ENCODE results near the gene HS6ST1. TPM values are rescaled to one million over a fixed set of nuclear protein-coding genes. Genes with fewer than 3 reads are reported as not detected.
A peak's percentile ranks its signal among the peaks of the same experiment; 100 is the strongest.

HS6ST1 gene
- polyA plus RNA-seq, 1 donor: 25.5 TPM

GRCh38 chr2:128348701-128349100 lies 30.0 kb upstream of the HS6ST1 start:
- DNase-seq (ENCODE audit: low read depth): no peak

- DNase-seq (ENCODE audit: low read depth): peak; percentile 35
These were observed 29.3 kb upstream of the HS6ST1 start for GRCh38 chr2:128347701-128348539.

GRCh38 chr2:128347171-128347558 lies 28.5 kb upstream of the HS6ST1 start:
- no peak for DNase-seq (ENCODE audit: low read depth)

- no peak for DNase-seq (ENCODE audit: low read depth)
These were observed 27.9 kb upstream of the HS6ST1 start for GRCh38 chr2:128346291-128347170.

- no peak for DNase-seq (ENCODE audit: low read depth)
These were observed 26.9 kb upstream of the HS6ST1 start for GRCh38 chr2:128345436-128346165.

GRCh38 chr2:128344101-128344500 lies 25.4 kb upstream of the HS6ST1 start:
- no peak for DNase-seq (ENCODE audit: low read depth)

GRCh38 chr2:128343459-128343858 lies 24.8 kb upstream of the HS6ST1 start:
- DNase-seq (ENCODE audit: low read depth): no peak

- no peak for DNase-seq (ENCODE audit: low read depth)
These were observed 23.9 kb upstream of the HS6ST1 start for GRCh38 chr2:128342550-128342949.

GRCh38 chr2:128341621-128342020 lies 23.0 kb upstream of the HS6ST1 start:
- DNase-seq (ENCODE audit: low read depth): no peak

GRCh38 chr2:128332091-128332634 lies 13.5 kb upstream of the HS6ST1 start:
- DNase-seq (ENCODE audit: low read depth): no peak

GRCh38 chr2:128330583-128330982 lies 11.9 kb upstream of the HS6ST1 start:
- DNase-seq (ENCODE audit: low read depth): no peak

- DNase-seq (ENCODE audit: low read depth): no peak
These were observed 10.9 kb upstream of the HS6ST1 start for GRCh38 chr2:128329607-128330006.

- DNase-seq (ENCODE audit: low read depth): no peak
These were observed 8.7 kb upstream of the HS6ST1 start for GRCh38 chr2:128327180-128327964.

- no peak for DNase-seq (ENCODE audit: low read depth)
These were observed 7.7 kb upstream of the HS6ST1 start for GRCh38 chr2:128326346-128326745.

- no peak for DNase-seq (ENCODE audit: low read depth)
These were observed 7.0 kb upstream of the HS6ST1 start for GRCh38 chr2:128325611-128326181.

- DNase-seq (ENCODE audit: low read depth): no peak
These were observed 6.3 kb upstream of the HS6ST1 start for GRCh38 chr2:128324897-128325410.

GRCh38 chr2:128324008-128324896 lies 5.6 kb upstream of the HS6ST1 start:
- DNase-seq (ENCODE audit: low read depth): no peak

GRCh38 chr2:128323555-128323931 lies 4.9 kb upstream of the HS6ST1 start:
- DNase-seq (ENCODE audit: low read depth): no peak
